ENCODE results near the gene SLC1A5.

DNA sequence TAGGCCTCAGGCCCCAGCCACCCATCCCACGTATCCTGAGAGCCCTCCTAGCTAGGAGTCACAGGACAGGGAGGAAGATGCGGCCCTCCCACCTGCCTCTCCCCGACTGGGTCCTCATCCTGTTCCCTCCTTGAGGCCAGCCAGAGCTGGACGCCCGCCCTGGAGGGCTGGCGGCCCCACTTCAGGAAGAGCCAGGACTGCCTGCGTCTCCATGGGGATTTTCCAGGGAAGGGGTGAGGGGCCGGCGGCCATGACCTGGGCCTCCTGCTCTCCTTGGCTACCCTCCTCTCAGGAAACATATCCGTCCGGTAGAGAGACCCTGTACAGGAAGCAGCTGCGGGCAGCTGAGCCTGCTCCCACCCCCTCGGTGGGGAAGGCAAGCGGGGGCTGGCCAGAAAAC, 60.2 kb downstream of the SLC1A5 start:
- TF ChIP-seq POLR2A (IDR thresholded peaks at IDR 0.05; ENCODE audit: low read depth, low read length): no peak
- TF ChIP-seq POLR2AphosphoS5 (IDR thresholded peaks at IDR 0.05; ENCODE audit: low read depth, low read length): no peak
